Common myeloid progenitor, CD34-positive (primary cell): ENCODE results near the gene FADS1.

ENCODE experiments used
- CTCF ChIA-PET: fragments of 350-600 bp; sonication (Branson Sonifier 250); formaldehyde crosslinking; loops from one replicate; lab custom pipeline; 2021; ENCODE audit warnings: antibody characterized with exemption; lab: Charles Lee
- POLR2A ChIA-PET: fragments of 350-600 bp; sonication (Branson Sonifier 250); formaldehyde crosslinking; loops from one replicate; lab custom pipeline; 2021; ENCODE audit warnings: antibody characterized with exemption; lab: Charles Lee
- DNase-seq, 3 donors: peaks; one replicate each; pipeline versions ENCODE4 v3.0.0 to v3.0.0-alpha.2; 2013
- H3K27ac ChIP-seq, 2 experiments: 1 replicate in 1 of 2; 2 replicates in 1 of 2; pipeline ENCODE4 v1.7.0; 2013; ENCODE audit warnings: inconsistent platforms in 2 of 2, low read length in 2 of 2, mild to moderate bottlenecking in 2 of 2, low read depth in 1 of 2, moderate library complexity in 1 of 2; ENCODE audit not compliant: severe bottlenecking in 2 of 2, insufficient read depth in 1 of 2, poor library complexity in 1 of 2
- H3K27me3 ChIP-seq, 5 experiments: replicated peaks in 2 of 5; 1 replicate in 3 of 5; 2 replicates in 2 of 5; pipeline versions ENCODE4 v1.6.1 to v1.7.0; 2013; ENCODE audit warnings: low read length in 4 of 5, mild to moderate bottlenecking in 2 of 5, moderate library complexity in 2 of 5, inconsistent platforms in 1 of 5; ENCODE audit not compliant: insufficient read depth in 5 of 5, control insufficient read depth in 4 of 5
- H3K36me3 ChIP-seq, 4 experiments: 1 replicate in 2 of 4; 2 replicates in 2 of 4; pipeline versions ENCODE4 v1.6.1 to v1.7.0; 2013; ENCODE audit warnings: low read length in 3 of 4, control low read depth in 1 of 4, mild to moderate bottlenecking in 1 of 4; ENCODE audit not compliant: control insufficient read depth in 4 of 4, insufficient read depth in 4 of 4
- H3K4me1 ChIP-seq, 4 experiments: 1 replicate in 3 of 4; 2 replicates in 1 of 4; pipeline versions ENCODE4 v1.6.1 to v1.7.1; 2013; ENCODE audit warnings: low read length in 3 of 4, mild to moderate bottlenecking in 3 of 4, control low read depth in 1 of 4, inconsistent platforms in 1 of 4, moderate library complexity in 1 of 4; ENCODE audit not compliant: control insufficient read depth in 4 of 4, insufficient read depth in 4 of 4; ENCODE audit errors: control extremely low read depth in 1 of 4
- H3K4me3 ChIP-seq, 7 experiments: 1 replicate in 4 of 7; 2 replicates in 3 of 7; pipeline versions ENCODE4 v1.5.1 to v1.7.0; 2013; ENCODE audit warnings: mild to moderate bottlenecking in 7 of 7, low read length in 6 of 7, moderate library complexity in 6 of 7, inconsistent platforms in 2 of 7, low read depth in 2 of 7, control low read depth in 1 of 7; ENCODE audit not compliant: insufficient read depth in 4 of 7, control insufficient read depth in 1 of 7; ENCODE audit errors: extremely low read depth in 1 of 7
- H3K9me3 ChIP-seq, 5 experiments: 1 replicate in 4 of 5; 2 replicates in 1 of 5; pipeline versions ENCODE4 v1.6.1 to v1.7.1; 2013; ENCODE audit warnings: low read length in 4 of 5, mild to moderate bottlenecking in 2 of 5, inconsistent platforms in 1 of 5, low read depth in 1 of 5, moderate library complexity in 1 of 5; ENCODE audit not compliant: control insufficient read depth in 4 of 5, insufficient read depth in 2 of 5; ENCODE audit errors: control extremely low read depth in 1 of 5
- WGBS: methylation state at CpG from one replicate; pipeline ENCODE4 v1.1.5; 2013; ENCODE audit not compliant: insufficient coverage; 5-methylcytosine and 5-hydroxymethylcytosine counted together

The FADS1 gene

GRCh38 chr11:61754534-61755482 lies 62.0 kb downstream of the FADS1 start:
- ChIA-PET POLR2A (no interaction called here), CTCF (interaction anchor here (1.0 to 1.4 kb wide), 3 partner anchors 8 to 33 kb away, joined by 3 to 5 read pairs (median 3); no protein-coding TSS in a partner anchor)
- no peak overlapping the region for H3K27ac ChIP-seq
- H3K27me3 ChIP-seq, result peaks cover 0 to 27% (median 6%) of the 10 kb centered on the region in 5 experiments
- no peak overlapping the region for H3K4me3 ChIP-seq
- H3K36me3 ChIP-seq, result no peaks in the 10 kb centered on the region
- H3K4me1 ChIP-seq, result peaks cover 0 to 26% (median 16%) of the 10 kb centered on the region in 4 experiments
- 94% methylated on average over 27 of the region's 31 CpGs for WGBS
- H3K9me3 ChIP-seq, result no peaks in the 10 kb centered on the region
- peak in 1 of 3 donors; percentile 13 for DNase-seq

GRCh38 chr11:61753672-61754071 lies 63.1 kb downstream of the FADS1 start:
- H3K4me1 ChIP-seq, result peaks cover 0 to 27% (median 16%) of the 10 kb centered on the region in 4 experiments
- ChIA-PET POLR2A (no interaction called here), CTCF (interaction anchor here (0.6 to 1.5 kb wide), 9 partner anchors 20 to 1238 kb away, joined by 3 to 4 read pairs (median 3); no protein-coding TSS in a partner anchor)
- DNase-seq, result no peak
- H3K27me3 ChIP-seq, result peaks cover 0 to 27% (median 6%) of the 10 kb centered on the region in 5 experiments
- no peak overlapping the region for H3K4me3 ChIP-seq
- H3K36me3 ChIP-seq, result no peaks in the 10 kb centered on the region
- no peak overlapping the region for H3K27ac ChIP-seq
- no peaks in the 10 kb centered on the region for H3K9me3 ChIP-seq
- WGBS, result 80% methylated on average over 4 of the region's 5 CpGs

GRCh38 chr11:61752925-61753521 lies 63.8 kb downstream of the FADS1 start:
- Histone ChIP-seq H3K9me3 (no peaks in the 10 kb centered on the region), H3K4me1 (peaks cover 0 to 27% (median 16%) of the 10 kb centered on the region in 4 experiments), H3K36me3 (no peaks in the 10 kb centered on the region), H3K27me3 (peaks cover 0 to 27% (median 6%) of the 10 kb centered on the region in 5 experiments), H3K4me3 (peak overlapping the region in 6 of 7 experiments; percentile 19 to 69 (median 26)), H3K27ac (no peak overlapping the region)
- 59% methylated on average over 14 of the region's 17 CpGs for WGBS
- DNase-seq, result no peak
- ChIA-PET POLR2A (no interaction called here), CTCF (interaction anchor here (0.6 to 1.5 kb wide), 8 partner anchors 21 to 1238 kb away, joined by 3 to 4 read pairs (median 3); no protein-coding TSS in a partner anchor)

- Histone ChIP-seq H3K4me1 (peaks cover 0 to 27% (median 16%) of the 10 kb centered on the region in 4 experiments), H3K4me3 (peak within 1 kb of the TSS in 6 of 7 experiments; percentile 19 to 69 (median 26)), H3K27me3 (peaks cover 0 to 27% (median 6%) of the 10 kb centered on the region in 5 experiments), H3K27ac (no peak within 1 kb of the TSS), H3K36me3 (no peaks in the 10 kb centered on the region), H3K9me3 (no peaks in the 10 kb centered on the region)
- 4% methylated on average over 75 of the region's 93 CpGs for WGBS
- peak in 2 of 3 donors; percentile 60 to 63 for DNase-seq
- ChIA-PET POLR2A (no interaction called here), CTCF (interaction anchor here (1.0 to 3.7 kb wide), 7 partner anchors 12 to 85 kb away, joined by 3 to 23 read pairs (median 3); no protein-coding TSS in a partner anchor)
Measured at GRCh38 chr11:61752117-61752924, 64.5 kb downstream of the FADS1 start, which contains the start of gene MYRF. Gene MYRF (plus strand): TSS chr11:61752636. CDS start chr11:61752745, 109 bp downstream.

- WGBS, result 93% methylated on average over 14 of the region's 14 CpGs
- H3K9me3 ChIP-seq, result no peaks in the 10 kb centered on the region
- H3K4me3 ChIP-seq, result no peak overlapping the region
- POLR2A ChIA-PET, result no interaction called here
- H3K27me3 ChIP-seq, result peaks cover 0 to 27% (median 6%) of the 10 kb centered on the region in 5 experiments
- CTCF ChIA-PET, result interaction anchor here (1.0 to 3.7 kb wide), 4 partner anchors 12 to 85 kb away, joined by 3 to 23 read pairs (median 4); no protein-coding TSS in a partner anchor
- H3K36me3 ChIP-seq, result no peaks in the 10 kb centered on the region
- H3K27ac ChIP-seq, result no peak overlapping the region
- DNase-seq, result no peak
- H3K4me1 ChIP-seq, result peaks cover 0 to 19% (median 12%) of the 10 kb centered on the region in 4 experiments
Measured at GRCh38 chr11:61751384-61751783, 65.4 kb downstream of the FADS1 start.

GRCh38 chr11:61750631-61751273 lies 66.1 kb downstream of the FADS1 start:
- Histone ChIP-seq H3K9me3 (no peaks in the 10 kb centered on the region), H3K27ac (no peak overlapping the region), H3K36me3 (no peaks in the 10 kb centered on the region), H3K27me3 (peaks cover 0 to 27% (median 6%) of the 10 kb centered on the region in 5 experiments), H3K4me3 (no peak overlapping the region), H3K4me1 (peaks cover 0 to 13% (median 8%) of the 10 kb centered on the region in 4 experiments)
- ChIA-PET CTCF (interaction anchor here (1.0 to 3.7 kb wide), 9 partner anchors 11 to 360 kb away, joined by 3 to 23 read pairs (median 4); partner anchors contain the start of genes FEN1 and TMEM258), POLR2A (no interaction called here)
- 100% methylated on average over 2 of the region's 5 CpGs for WGBS
- no peak for DNase-seq
